ENCODE data around the gene ESRRG. TPM values are rescaled to one million over a fixed set of nuclear protein-coding genes. Genes with fewer than 3 reads are reported as not detected.

The ESRRG gene
- polyA plus RNA-seq, 1 donor from 2014 or later = 3.7 TPM

- Histone ChIP-seq H2AFZ (ENCODE audit: low read depth, low read length) (no peak overlapping the region), H3K4me2 (ENCODE audit: low read length) (no peak overlapping the region), H3K4me3 (ENCODE audit: low read length) (no peak overlapping the region), H3F3A (ENCODE audit: insufficient read depth, low read length, poor library complexity, severe bottlenecking) (no peaks in the 10 kb centered on the region), H3K36me3 (ENCODE audit: insufficient read depth, low read length) (no peaks in the 10 kb centered on the region), H3K27me3 (ENCODE audit: insufficient read depth, low read depth, low read length) (no peaks in the 10 kb centered on the region), H3K9me3 (ENCODE audit: low read length) (no peaks in the 10 kb centered on the region), H3K79me2 (replicated peaks; ENCODE audit: insufficient read depth, low read length) (no peaks in the 10 kb centered on the region), H3K9ac (ENCODE audit: low read length) (no peak overlapping the region), H3K9me2 (ENCODE audit: insufficient read depth, low read length) (no peaks in the 10 kb centered on the region), H4K20me1 (ENCODE audit: insufficient read depth) (no peaks in the 10 kb centered on the region), H3K27ac (ENCODE audit: low read length) (no peak overlapping the region)
- TF ChIP-seq EP300 (conservative IDR thresholded peaks at IDR 0.05; ENCODE audit: poor library complexity, severe bottlenecking) = no peak
- TF ChIP-seq SMC3 (conservative IDR thresholded peaks at IDR 0.05; ENCODE audit: poor library complexity) = no peak
- no peak for TF ChIP-seq CTCF (IDR thresholded peaks at IDR 0.05; ENCODE audit: poor library complexity, severe bottlenecking)
- no peak for TF ChIP-seq MXI1 (conservative IDR thresholded peaks at IDR 0.05; ENCODE audit: poor library complexity, severe bottlenecking)
- no peak for TF ChIP-seq REST (IDR thresholded peaks at IDR 0.05; ENCODE audit: borderline replicate concordance)
- TF ChIP-seq EZH2 (IDR thresholded peaks at IDR 0.05; ENCODE audit: borderline replicate concordance, insufficient read depth, low read length, poor library complexity, severe bottlenecking) = no peak
Observed at GRCh38 chr1:216740331-216740730, 17.1 kb upstream of the ESRRG start.

GRCh38 chr1:216739793-216740192 is 16.6 kb upstream of the ESRRG start:
- no peaks in the 10 kb centered on the region for H3K36me3 ChIP-seq (ENCODE audit: insufficient read depth, low read length)
- no peak overlapping the region for H2AFZ ChIP-seq (ENCODE audit: low read depth, low read length)
- H3K4me3 ChIP-seq (ENCODE audit: low read length) = no peak overlapping the region
- no peaks in the 10 kb centered on the region for H3K9me2 ChIP-seq (ENCODE audit: insufficient read depth, low read length)
- H3K27ac ChIP-seq (ENCODE audit: low read length) = no peak overlapping the region
- TF ChIP-seq SMC3 (conservative IDR thresholded peaks at IDR 0.05; ENCODE audit: poor library complexity) (no peak), RAD21 (conservative IDR thresholded peaks at IDR 0.05) (no peak), MXI1 (conservative IDR thresholded peaks at IDR 0.05; ENCODE audit: poor library complexity, severe bottlenecking) (no peak), CTCF (IDR thresholded peaks at IDR 0.05; ENCODE audit: poor library complexity, severe bottlenecking) (no peak), REST (IDR thresholded peaks at IDR 0.05; ENCODE audit: borderline replicate concordance) (no peak), EZH2 (IDR thresholded peaks at IDR 0.05; ENCODE audit: borderline replicate concordance, insufficient read depth, low read length, poor library complexity, severe bottlenecking) (no peak), TAF1 (IDR thresholded peaks at IDR 0.05; ENCODE audit: low read depth) (no peak), EP300 (conservative IDR thresholded peaks at IDR 0.05; ENCODE audit: poor library complexity, severe bottlenecking) (no peak), POLR2AphosphoS5 (IDR thresholded peaks at IDR 0.05) (no peak)
- no peak overlapping the region for H3K9ac ChIP-seq (ENCODE audit: low read length)
- no peaks in the 10 kb centered on the region for H3K79me2 ChIP-seq (replicated peaks; ENCODE audit: insufficient read depth, low read length)
- no peaks in the 10 kb centered on the region for H3K9me3 ChIP-seq (ENCODE audit: low read length)
- H3F3A ChIP-seq (ENCODE audit: insufficient read depth, low read length, poor library complexity, severe bottlenecking) = no peaks in the 10 kb centered on the region
- H3K27me3 ChIP-seq (ENCODE audit: insufficient read depth, low read depth, low read length) = no peaks in the 10 kb centered on the region
- no peaks in the 10 kb centered on the region for H4K20me1 ChIP-seq (ENCODE audit: insufficient read depth)
- no peak overlapping the region for H3K4me2 ChIP-seq (ENCODE audit: low read length)
